HUES64 (cell line): ENCODE data around the gene MAD2L1BP. TPM values are rescaled to one million over a fixed set of nuclear protein-coding genes. Genes with fewer than 3 reads are reported as not detected.
"Not testable (repeated sequence)": the region's sequence is repeated elsewhere in the genome, so short reads cannot be mapped to it uniquely, and the experiment has no call there.

Experiments
- H3K27ac ChIP-seq: 2 replicates; pipeline ENCODE4 v1.7.0; 2013; ENCODE audit warnings: low read depth, low read length, inconsistent platforms
- H3K27me3 ChIP-seq: 2 replicates; pipeline ENCODE4 v1.6.1; 2013; ENCODE audit warnings: mild to moderate bottlenecking, low read length; ENCODE audit not compliant: insufficient read depth
- H3K36me3 ChIP-seq: 2 replicates; pipeline ENCODE4 v1.6.1; 2013; ENCODE audit warnings: mild to moderate bottlenecking, low read length; ENCODE audit not compliant: insufficient read depth
- H3K4me1 ChIP-seq: 2 replicates; pipeline ENCODE4 v1.6.1; 2013; ENCODE audit warnings: mild to moderate bottlenecking, low read length, moderate library complexity; ENCODE audit not compliant: insufficient read depth
- H3K4me3 ChIP-seq: 2 replicates; pipeline ENCODE4 v1.5.1; 2013; ENCODE audit warnings: mild to moderate bottlenecking, low read length, moderate library complexity
- H3K9ac ChIP-seq: 2 replicates; pipeline ENCODE4 v1.6.1; 2013; ENCODE audit warnings: mild to moderate bottlenecking, low read depth, low read length
- H3K9me3 ChIP-seq: 2 replicates; pipeline ENCODE4 v1.6.1; 2013; ENCODE audit warnings: low read depth, low read length; ENCODE audit not compliant: insufficient read depth
- WGBS: fragments of 150-250, 120-280 bp; methylation state at CpG from one replicate; pipeline ENCODE4 v1.1.7; 2013; ENCODE audit warnings: missing lambda C conversion rate; 5-methylcytosine and 5-hydroxymethylcytosine counted together
- polyA plus RNA-seq, 2 experiments: library from polyadenylated mRNA; stranded (reverse); fragments of 50-300 nt; gene quantifications; one replicate each; pipeline ENCODE4 v1.2.3, GENCODE V29; 2013

MAD2L1BP gene, protein sequence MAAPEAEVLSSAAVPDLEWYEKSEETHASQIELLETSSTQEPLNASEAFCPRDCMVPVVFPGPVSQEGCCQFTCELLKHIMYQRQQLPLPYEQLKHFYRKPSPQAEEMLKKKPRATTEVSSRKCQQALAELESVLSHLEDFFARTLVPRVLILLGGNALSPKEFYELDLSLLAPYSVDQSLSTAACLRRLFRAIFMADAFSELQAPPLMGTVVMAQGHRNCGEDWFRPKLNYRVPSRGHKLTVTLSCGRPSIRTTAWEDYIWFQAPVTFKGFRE
- polyA plus RNA-seq (2013, experiment 1 of 2): 33.7 TPM
- polyA plus RNA-seq (2013, experiment 2 of 2): 36.1 TPM

DNA sequence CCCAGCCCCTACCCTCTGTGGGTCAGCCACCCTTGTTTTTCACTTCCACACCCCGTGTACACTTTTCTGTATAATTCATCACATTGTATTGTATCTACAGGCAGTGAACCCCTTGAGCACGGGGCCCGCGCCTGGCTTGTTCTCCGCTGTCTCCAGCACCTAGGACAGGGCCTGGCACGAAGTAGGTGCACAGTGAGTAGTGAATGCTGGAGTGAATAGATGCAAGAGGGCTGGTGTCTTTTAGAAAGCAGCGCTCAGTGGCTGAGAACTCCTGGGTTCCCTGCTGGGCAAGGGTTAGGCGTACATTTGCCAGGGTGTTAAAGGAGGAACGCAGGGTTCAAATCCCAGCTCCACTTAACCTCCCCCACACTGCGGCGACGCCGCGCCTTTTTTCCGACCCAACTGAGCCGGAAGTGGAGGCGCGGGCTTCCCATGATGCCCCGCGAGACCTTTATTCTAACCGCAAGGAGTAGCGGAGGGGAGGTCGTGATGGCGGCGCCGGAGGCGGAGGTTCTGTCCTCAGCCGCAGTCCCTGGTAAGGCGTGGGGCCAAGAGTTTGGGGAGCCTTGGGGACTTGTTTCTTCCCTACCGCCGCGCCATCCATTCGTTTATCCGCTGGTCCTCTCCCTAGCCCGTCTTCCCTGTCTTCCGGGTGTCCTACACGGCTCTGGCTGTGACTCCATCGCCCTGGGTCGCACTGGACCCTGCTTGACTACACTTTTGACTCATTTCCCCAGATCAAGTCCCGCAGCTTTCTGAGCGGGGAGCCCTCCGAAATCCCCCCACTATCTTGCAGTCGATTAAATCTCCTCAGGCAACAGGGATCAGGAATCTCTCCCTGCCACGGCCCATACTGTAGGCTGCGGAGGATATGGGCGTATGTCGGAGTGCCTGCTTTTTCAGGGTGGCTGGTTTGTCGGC lies at the start of gene MAD2L1BP:
Gene MAD2L1BP (plus strand): TSS at position 454 of the 921 bp plus-strand sequence. CDS start 36 bp downstream, at position 490.
- WGBS: 3% methylated on average over 48 of the region's 48 CpGs
- Histone ChIP-seq H3K36me3 (peaks cover 29% of the 10 kb centered on the region), H3K9me3 (no peaks in the 10 kb centered on the region), H3K4me3 (peak within 1 kb of the TSS; percentile 81), H3K27me3 (no peaks in the 10 kb centered on the region), H3K27ac (peak within 1 kb of the TSS; percentile 56), H3K9ac (peak within 1 kb of the TSS; percentile 93), H3K4me1 (peaks cover 4% of the 10 kb centered on the region; the same call in 1 of the 2 replicates)

DNA sequence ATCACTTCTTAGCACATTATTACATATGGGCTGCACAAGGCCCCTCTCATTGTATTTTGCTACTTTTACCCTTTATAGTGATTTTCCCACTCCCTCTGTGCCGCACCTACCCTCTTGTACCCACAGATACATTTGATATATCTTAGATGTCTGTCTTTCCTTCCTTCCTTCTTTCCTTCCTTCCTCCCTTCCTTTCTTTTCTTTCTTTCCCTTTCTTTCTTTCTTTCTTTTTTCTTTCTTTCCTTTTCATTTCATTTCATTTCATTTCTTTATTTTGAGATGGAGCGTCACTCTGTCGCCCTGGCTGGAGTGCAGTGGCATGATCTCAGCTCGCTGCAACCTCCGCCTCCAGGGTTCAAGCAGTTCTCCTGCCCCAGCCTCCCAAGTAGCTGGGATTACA lies 47.4 kb upstream of the MAD2L1BP start:
- Histone ChIP-seq H3K36me3 (peaks cover 59% of the 10 kb centered on the region), H3K9me3 (no peaks in the 10 kb centered on the region), H3K4me3 (no peak overlapping the region), H3K27ac (no peak overlapping the region), H3K9ac (no peak overlapping the region), H3K27me3 (no peaks in the 10 kb centered on the region), H3K4me1 (no peaks in the 10 kb centered on the region)
- WGBS: 97% methylated on average over 5 of the region's 5 CpGs

DNA sequence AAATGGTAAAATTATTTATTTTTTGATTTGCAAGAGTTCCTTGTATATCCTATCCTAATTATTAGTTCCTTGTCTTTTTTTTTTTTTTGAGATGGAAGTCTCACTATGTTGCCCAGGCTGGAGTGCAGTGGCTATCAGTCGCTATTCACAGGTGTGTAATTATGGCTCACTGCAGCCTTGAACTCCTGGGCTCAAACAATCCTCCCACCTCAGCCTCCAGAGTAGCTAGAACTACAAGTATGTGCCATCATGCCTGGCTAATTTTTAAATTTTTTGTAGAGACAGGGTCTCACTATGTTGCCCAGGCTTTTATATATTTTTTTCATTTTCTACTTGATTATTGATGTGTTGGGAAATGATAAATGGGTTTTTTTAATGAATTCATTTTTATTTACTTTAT lies 46.1 kb upstream of the MAD2L1BP start:
- H3K4me3 ChIP-seq, H3K4me1 ChIP-seq, H3K27me3 ChIP-seq, H3K9ac ChIP-seq, H3K9me3 ChIP-seq, H3K27ac ChIP-seq: not testable (repeated sequence)
- 89% methylated on average over 1 of the region's 1 CpG for WGBS
- peaks cover 46% of the 10 kb centered on the region for H3K36me3 ChIP-seq

DNA sequence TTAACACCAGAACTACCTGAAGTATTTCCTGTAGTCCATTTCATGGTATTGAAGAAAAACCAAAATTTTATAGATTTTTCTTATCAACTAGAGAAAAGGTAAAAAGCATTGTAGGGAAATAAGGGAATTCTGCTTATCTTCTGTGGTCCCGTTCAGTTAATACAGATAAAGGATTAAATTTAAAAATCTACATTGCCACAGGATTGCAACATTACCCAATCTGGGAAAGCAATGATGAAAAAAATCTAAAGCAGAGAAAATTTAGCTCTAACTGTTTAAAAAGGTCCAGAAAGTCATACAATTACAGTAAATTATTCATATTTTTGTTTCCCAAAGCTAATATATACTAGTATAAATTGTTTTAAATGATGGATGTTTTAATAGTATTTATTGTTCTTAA lies 41.7 kb upstream of the MAD2L1BP start:
- WGBS: no CpG with 5 or more reads among the region's 1 CpG
- Histone ChIP-seq H3K4me1 (no peaks in the 10 kb centered on the region), H3K9ac (no peak overlapping the region), H3K9me3 (no peaks in the 10 kb centered on the region), H3K36me3 (peaks cover 25% of the 10 kb centered on the region), H3K27ac (no peak overlapping the region), H3K4me3 (no peak overlapping the region), H3K27me3 (no peaks in the 10 kb centered on the region)

DNA sequence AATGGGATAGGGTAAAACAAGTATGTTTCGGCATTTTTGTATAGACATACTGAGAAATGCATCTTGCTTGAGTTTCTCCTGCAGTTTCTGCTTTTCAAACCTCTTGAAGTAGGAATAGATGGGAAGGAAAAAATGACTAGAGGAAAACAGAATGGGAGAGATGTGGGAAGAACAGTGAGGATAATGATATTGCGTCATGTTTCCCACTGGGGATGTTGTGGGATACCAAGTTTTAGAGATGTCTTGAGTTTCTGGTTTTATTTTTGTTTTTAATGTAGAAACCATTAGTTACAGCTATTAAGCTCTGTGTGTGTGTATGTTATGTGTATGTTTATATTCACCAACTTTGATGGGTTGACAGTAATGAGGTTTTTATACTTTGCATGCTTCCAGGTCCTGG lies 35.0 kb upstream of the MAD2L1BP start:
- Histone ChIP-seq H3K9me3 (no peaks in the 10 kb centered on the region), H3K4me1 (no peaks in the 10 kb centered on the region), H3K4me3 (no peak overlapping the region), H3K27me3 (no peaks in the 10 kb centered on the region), H3K36me3 (peaks cover 52% of the 10 kb centered on the region), H3K27ac (no peak overlapping the region), H3K9ac (no peak overlapping the region)
- 94% methylated on average over 2 of the region's 2 CpGs for WGBS

DNA sequence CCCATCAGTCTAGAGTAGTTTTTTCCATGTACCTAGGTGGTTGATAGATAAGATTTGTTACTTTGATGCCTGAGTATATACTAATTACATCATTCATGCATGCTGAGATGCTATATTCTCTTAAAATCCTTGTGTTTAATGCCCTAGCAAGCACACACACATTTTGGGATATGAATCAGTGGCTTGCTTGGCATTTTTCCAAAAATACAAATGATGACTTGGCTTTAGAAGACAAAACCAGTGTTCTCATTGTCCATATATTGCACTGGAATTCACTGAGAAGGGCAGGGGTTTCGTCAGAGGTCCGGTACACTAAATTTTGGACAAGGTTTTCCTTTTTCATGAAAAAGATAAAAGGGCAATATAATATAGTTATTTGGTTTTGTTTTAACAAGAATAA lies 31.5 kb upstream of the MAD2L1BP start:
- no peaks in the 10 kb centered on the region for H3K4me1 ChIP-seq
- H3K27ac ChIP-seq: no peak overlapping the region
- H3K9me3 ChIP-seq: no peaks in the 10 kb centered on the region
- no peak overlapping the region for H3K9ac ChIP-seq
- no peaks in the 10 kb centered on the region for H3K27me3 ChIP-seq
- no peak overlapping the region for H3K4me3 ChIP-seq
- H3K36me3 ChIP-seq: peaks cover 47% of the 10 kb centered on the region
- 88% methylated on average over 2 of the region's 2 CpGs for WGBS

DNA sequence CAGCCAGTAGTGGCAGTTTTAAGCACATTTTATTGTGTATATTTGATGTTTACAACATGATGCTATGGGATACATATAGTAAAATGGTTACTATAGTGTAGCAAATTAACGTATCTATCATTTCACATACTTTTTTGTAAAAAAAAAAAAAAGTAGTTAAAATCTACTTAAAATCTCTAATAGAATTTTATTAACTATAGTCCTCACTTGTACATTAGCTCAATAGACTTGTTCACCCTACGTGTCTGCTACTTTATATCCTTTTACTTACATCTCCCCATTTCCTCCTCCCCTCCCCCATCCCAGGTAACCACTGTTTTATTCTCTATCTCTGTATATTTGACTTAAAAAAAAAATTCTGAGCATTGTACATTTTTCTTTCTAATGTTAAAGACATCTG lies 29.6 kb upstream of the MAD2L1BP start:
- Histone ChIP-seq H3K4me1 (no peaks in the 10 kb centered on the region), H3K27me3 (no peaks in the 10 kb centered on the region), H3K9ac (no peak overlapping the region), H3K27ac (no peak overlapping the region), H3K9me3 (no peaks in the 10 kb centered on the region), H3K4me3 (no peak overlapping the region), H3K36me3 (peaks cover 56% of the 10 kb centered on the region)
- 100% methylated on average over 1 of the region's 2 CpGs for WGBS

DNA sequence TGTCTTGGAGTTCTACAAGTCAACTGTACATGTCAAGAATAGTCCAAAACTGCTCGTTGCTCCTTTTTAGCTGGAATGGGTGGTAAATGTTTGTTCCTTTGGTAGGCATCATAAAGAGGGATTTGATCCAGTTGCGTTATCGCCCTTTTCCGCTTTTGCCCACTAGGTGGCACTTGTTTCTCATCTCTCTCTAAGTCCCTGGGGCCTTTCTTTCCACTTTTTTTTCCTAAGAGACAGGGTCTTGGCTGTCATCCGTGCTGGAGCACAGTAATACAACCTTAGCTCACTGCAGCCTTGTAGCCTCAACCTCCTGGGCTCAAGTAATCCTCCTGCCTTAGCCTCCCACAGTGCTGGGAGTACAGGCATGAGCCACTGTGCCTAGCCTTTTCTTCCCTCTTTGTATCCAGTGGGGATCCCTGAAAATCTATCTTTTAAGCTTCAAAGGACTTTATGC lies 27.3 kb upstream of the MAD2L1BP start:
- Histone ChIP-seq H3K27ac (no peak overlapping the region), H3K4me3 (no peak overlapping the region), H3K4me1 (no peaks in the 10 kb centered on the region), H3K9me3 (no peaks in the 10 kb centered on the region), H3K27me3 (no peaks in the 10 kb centered on the region), H3K36me3 (peaks cover 50% of the 10 kb centered on the region), H3K9ac (no peak overlapping the region)
- WGBS: 6% methylated on average over 5 of the region's 5 CpGs

DNA sequence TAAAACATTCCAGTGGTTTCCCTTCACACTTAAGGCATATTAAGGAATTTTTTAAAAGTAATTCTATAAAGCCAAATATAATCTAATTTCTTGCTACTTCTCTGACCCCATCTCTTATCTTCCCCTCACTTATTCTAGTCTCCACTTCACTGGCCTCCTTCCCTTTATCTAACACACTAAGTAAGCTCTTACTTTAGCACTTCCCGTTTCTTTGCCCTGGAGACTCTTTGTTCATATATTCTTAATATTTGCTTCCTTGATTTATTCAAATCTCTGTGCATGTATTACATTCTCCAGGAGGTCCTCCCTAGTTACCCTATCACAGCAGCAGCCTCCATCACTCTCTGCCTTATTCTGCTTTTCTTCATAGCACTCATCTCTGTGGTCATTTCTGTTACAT lies 26.8 kb upstream of the MAD2L1BP start:
- Histone ChIP-seq H3K4me1 (no peaks in the 10 kb centered on the region), H3K27me3 (no peaks in the 10 kb centered on the region), H3K27ac (no peak overlapping the region), H3K9me3 (no peaks in the 10 kb centered on the region), H3K4me3 (no peak overlapping the region), H3K36me3 (peaks cover 49% of the 10 kb centered on the region), H3K9ac (no peak overlapping the region)
- 93% methylated on average over 1 of the region's 1 CpG for WGBS

DNA sequence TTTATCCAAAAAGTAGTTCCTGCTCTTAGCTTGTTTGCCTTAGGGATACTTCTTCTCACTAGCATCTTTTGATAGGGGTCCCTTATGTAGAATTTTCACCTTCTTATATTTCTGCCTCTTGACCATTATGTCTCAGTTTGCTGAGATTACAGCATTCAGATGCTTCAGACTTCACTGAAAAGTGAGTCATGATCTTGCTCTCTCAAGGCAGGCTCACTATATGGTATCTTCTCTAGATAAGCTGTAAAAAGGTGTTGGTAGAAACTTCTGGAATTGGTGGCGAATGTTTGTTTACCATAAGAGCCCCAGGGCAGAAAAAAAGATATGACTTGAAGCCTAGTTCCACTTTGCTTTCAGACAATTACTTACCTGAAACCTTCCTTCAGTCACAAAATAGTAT lies 26.2 kb upstream of the MAD2L1BP start:
- H3K27me3 ChIP-seq: no peaks in the 10 kb centered on the region
- H3K4me3 ChIP-seq: no peak overlapping the region
- no peak overlapping the region for H3K27ac ChIP-seq
- peaks cover 49% of the 10 kb centered on the region for H3K36me3 ChIP-seq
- no peak overlapping the region for H3K9ac ChIP-seq
- no peaks in the 10 kb centered on the region for H3K4me1 ChIP-seq
- WGBS: 86% methylated on average over 1 of the region's 1 CpG
- no peaks in the 10 kb centered on the region for H3K9me3 ChIP-seq

DNA sequence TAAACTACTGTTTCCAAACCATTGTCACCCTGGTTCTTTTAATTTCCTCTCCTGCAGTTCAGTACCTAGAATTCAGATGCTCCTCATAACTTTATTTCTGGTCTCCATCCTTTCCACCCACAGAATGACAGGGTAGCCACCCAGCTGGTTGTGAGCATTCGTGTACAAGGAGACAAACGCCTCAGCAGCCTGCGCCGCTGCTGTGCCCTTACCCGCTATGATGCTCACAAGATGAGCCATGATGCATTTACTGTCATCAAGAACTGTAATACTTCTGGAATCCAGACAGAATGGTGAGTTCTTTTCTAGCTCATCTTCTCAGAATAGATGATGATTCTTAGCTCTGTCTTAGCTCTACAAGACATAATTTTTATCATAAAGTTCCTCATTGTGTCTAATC lies 25.2 kb upstream of the MAD2L1BP start:
- no peak overlapping the region for H3K27ac ChIP-seq
- no peaks in the 10 kb centered on the region for H3K9me3 ChIP-seq
- H3K27me3 ChIP-seq: no peaks in the 10 kb centered on the region
- H3K9ac ChIP-seq: no peak overlapping the region
- H3K36me3 ChIP-seq: peaks cover 46% of the 10 kb centered on the region
- H3K4me3 ChIP-seq: no peak overlapping the region
- WGBS: 96% methylated on average over 5 of the region's 5 CpGs
- no peaks in the 10 kb centered on the region for H3K4me1 ChIP-seq
